AG04450 (cell line): Measurements from ENCODE around the gene ZNF814. TPM values are rescaled to one million over a fixed set of nuclear protein-coding genes. Genes with fewer than 3 reads are reported as not detected.
"Not testable (repeated sequence)": the region's sequence is repeated elsewhere in the genome, so short reads cannot be mapped to it uniquely, and the experiment has no call there.

ENCODE experiments used
- CTCF ChIA-PET: fragments of 300-600, 350-600 bp; formaldehyde crosslinking; extraction: SDS; loops from one replicate; lab custom pipeline; 2022; ENCODE audit warnings: antibody characterized with exemption, inconsistent platforms; lab: Charles Lee
- POLR2A ChIA-PET: fragments of 350-600 bp; formaldehyde crosslinking; extraction: SDS; loops from one replicate; lab custom pipeline; 2021; ENCODE audit warnings: antibody characterized with exemption, inconsistent platforms; lab: Yijun Ruan, JAX
- DNase-seq: peaks from one replicate; pipeline ENCODE4 v3.0.0-alpha.2; 2011; ENCODE audit warnings: low read depth, low spot score
- H3K27ac ChIP-seq: one replicate; pipeline ENCODE4 v1.5.1; 2012; ENCODE audit warnings: low read depth, low read length, control low read depth
- H3K27me3 ChIP-seq: one replicate; pipeline ENCODE4 v1.6.0; 2012; ENCODE audit warnings: low read length; ENCODE audit not compliant: control insufficient read depth, insufficient read depth
- H3K4me3 ChIP-seq: 2 replicates; pipeline ENCODE4 v1.5.1; 2011; ENCODE audit warnings: mild to moderate bottlenecking, low read depth, low read length, control low read depth
- H3K9me3 ChIP-seq: 2 replicates; pipeline ENCODE4 v1.5.1; 2012; ENCODE audit warnings: low read length; ENCODE audit not compliant: control insufficient read depth, insufficient read depth
- polyA plus RNA-seq: library from polyadenylated mRNA; depleted of rRNA; stranded (reverse); fragments of >200 nt; gene quantifications from 2 replicates; pipeline ENCODE4 v1.2.3, GENCODE V29; 2011
- TF ChIP-seq, protein P1 (sequence below): IDR thresholded peaks from 2 replicates; pipeline ENCODE4 v1.5.1; 2011; ENCODE audit warnings: low read depth, low read length, control low read depth, inconsistent platforms

ZNF814 gene
- polyA plus RNA-seq, 1 experiment = 5.6 TPM

DNA sequence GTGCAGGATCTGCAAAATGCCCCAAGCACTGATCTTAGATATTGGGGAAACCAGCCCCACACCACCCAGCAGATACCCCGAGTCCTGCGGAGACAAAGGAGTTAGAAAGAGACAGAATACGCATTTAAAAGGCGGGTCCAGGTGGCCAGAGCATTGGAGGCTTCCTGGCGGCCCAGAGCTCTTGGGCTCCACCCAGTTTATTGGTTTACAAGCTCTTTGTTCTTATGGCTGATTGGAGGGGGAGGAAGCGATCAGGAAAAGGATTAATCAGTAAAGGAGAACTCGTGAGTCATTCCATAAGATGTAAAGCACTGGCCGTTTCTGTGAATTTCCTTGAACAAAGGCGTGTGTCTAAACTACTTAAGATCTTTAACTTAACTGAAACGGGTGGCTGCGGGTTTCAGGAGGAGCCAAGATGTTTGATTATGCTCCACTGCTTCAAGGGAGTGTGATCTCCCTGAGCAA lies 38.3 kb downstream of the ZNF814 start:
- Histone ChIP-seq H3K9me3 (no peaks in the 10 kb centered on the region; the same call in 1 of the 2 replicates), H3K27ac (no peak overlapping the region), H3K27me3 (no peaks in the 10 kb centered on the region), H3K4me3 (peak overlapping the region; percentile 89)
- TF ChIP-seq, protein P1, sequence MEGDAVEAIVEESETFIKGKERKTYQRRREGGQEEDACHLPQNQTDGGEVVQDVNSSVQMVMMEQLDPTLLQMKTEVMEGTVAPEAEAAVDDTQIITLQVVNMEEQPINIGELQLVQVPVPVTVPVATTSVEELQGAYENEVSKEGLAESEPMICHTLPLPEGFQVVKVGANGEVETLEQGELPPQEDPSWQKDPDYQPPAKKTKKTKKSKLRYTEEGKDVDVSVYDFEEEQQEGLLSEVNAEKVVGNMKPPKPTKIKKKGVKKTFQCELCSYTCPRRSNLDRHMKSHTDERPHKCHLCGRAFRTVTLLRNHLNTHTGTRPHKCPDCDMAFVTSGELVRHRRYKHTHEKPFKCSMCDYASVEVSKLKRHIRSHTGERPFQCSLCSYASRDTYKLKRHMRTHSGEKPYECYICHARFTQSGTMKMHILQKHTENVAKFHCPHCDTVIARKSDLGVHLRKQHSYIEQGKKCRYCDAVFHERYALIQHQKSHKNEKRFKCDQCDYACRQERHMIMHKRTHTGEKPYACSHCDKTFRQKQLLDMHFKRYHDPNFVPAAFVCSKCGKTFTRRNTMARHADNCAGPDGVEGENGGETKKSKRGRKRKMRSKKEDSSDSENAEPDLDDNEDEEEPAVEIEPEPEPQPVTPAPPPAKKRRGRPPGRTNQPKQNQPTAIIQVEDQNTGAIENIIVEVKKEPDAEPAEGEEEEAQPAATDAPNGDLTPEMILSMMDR = no peak
- CTCF ChIA-PET = no interaction called here
- POLR2A ChIA-PET = interaction anchor here (1.0 kb wide), 1 partner anchor 46 kb away, joined by 3 read pairs; no protein-coding TSS in a partner anchor
- no peak for DNase-seq

- H3K9me3 ChIP-seq, H3K27me3 ChIP-seq, CTCF ChIA-PET: not testable (repeated sequence)
- POLR2A ChIA-PET = interaction anchor here (0.6 to 1.0 kb wide), 3 partner anchors 30 to 45 kb away, joined by 3 read pairs; partner anchors contain the start of gene ZNF552
- peak within 1 kb of the TSS; percentile 70 for H3K27ac ChIP-seq
- DNase-seq = peak; percentile 53
- peak within 1 kb of the TSS; percentile 89 for H3K4me3 ChIP-seq
Observed at GRCh38 chr19:57849666-57850473, 39.0 kb downstream of the ZNF814 start, which contains the start of gene ZNF587. TSS of gene ZNF587 (plus strand) at chr19:57849859. CDS start at chr19:57850039, 180 bp downstream.

DNA sequence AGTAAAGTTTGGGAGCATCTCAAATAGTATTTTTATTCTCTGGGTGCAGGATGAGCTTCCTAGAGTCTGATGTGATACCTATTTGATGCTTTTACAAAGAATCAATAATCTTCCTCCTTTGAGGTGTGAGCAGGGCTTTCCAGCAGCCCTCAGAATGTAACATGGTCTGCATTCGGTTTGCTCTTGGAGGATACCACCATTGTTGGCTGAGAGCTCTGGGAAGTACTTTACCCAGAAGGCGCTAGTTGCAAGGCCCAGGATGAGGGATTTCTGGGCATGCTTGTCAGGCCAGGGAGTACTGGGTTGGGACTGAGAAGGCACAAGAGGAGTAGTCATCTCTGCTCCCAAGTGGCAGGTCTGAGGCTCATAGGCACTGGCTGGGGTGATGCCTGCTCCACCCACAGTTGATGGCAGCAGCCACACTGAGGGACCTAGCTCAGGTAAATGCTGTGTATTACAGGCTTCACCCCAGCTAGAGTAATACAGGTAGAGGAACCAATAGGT lies 39.6 kb downstream of the ZNF814 start:
- H3K27ac ChIP-seq = not testable (repeated sequence)

DNA sequence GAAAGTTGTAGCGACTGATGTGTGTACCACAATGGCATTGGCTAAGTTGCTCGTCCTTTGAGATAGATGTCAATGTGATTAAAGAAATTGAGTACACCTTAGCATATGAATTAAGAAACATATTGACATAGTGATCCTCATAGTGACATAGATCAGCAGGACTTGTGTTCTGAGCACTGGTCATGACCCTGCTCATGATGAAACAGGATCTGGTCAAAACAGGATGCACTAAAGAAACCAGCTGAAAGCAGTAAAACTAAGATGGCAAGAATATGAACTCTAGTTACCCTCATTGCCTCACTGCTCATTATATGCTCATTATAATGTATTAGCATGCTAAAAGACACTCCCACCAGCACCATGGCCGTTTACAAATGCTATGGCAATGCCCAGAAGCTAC lies 41.7 kb downstream of the ZNF814 start:
- H3K27ac ChIP-seq, H3K27me3 ChIP-seq, POLR2A ChIA-PET, H3K9me3 ChIP-seq, H3K4me3 ChIP-seq, CTCF ChIA-PET, DNase-seq: not testable (repeated sequence)

More for the DNA sequence above, 39.6 kb downstream of the ZNF814 start:
- H3K27me3 ChIP-seq, CTCF ChIA-PET, H3K4me3 ChIP-seq, DNase-seq, H3K9me3 ChIP-seq: not testable (repeated sequence)
- POLR2A ChIA-PET = interaction anchor here (0.6 to 1.0 kb wide), 2 partner anchors 30 to 34 kb away, joined by 3 read pairs; partner anchors contain the start of gene ZNF552

GRCh38 chr19:57841122-57841763 lies 47.6 kb downstream of the ZNF814 start:
- no peak for DNase-seq

DNA sequence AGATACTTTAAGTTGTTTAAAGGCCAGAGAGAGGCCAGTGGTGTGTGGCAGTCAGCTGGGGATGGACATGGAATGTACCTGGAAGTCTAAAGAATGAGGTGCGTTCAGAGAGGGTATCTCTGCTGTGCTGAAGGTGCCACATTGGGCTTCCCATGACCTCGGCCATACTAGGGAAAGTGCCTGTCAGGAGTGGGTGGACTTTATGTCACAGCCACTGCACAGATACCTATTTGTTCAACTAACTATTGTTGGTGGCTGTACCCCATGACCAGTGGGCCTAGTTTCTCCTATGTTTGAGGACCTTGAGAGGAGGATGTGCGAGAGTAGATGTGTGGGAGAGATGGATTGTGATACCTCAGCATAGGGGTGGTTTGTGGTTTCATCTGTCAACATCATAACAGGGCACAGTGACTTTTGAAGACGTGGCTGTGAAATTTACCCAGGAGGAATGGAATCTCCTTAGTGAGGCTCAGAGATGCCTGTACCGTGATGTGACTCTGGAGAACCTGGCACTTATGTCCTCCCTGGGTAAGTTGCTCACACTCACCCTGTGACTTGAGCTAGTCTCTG lies 50.1 kb downstream of the ZNF814 start:
- POLR2A ChIA-PET, H3K27ac ChIP-seq, H3K4me3 ChIP-seq, H3K9me3 ChIP-seq, H3K27me3 ChIP-seq, DNase-seq, CTCF ChIA-PET: not testable (repeated sequence)

More at GRCh38 chr19:57841122-57841763, 47.6 kb downstream of the ZNF814 start:
- Histone ChIP-seq H3K27ac (no peak overlapping the region), H3K9me3 (no peaks in the 10 kb centered on the region), H3K27me3 (no peaks in the 10 kb centered on the region), H3K4me3 (no peak overlapping the region)
- TF ChIP-seq, protein P1 = no peak
- ChIA-PET CTCF (no interaction called here), POLR2A (no interaction called here)

GRCh38 chr19:57836991-57837390 lies 51.8 kb downstream of the ZNF814 start:
- CTCF ChIA-PET = interaction anchor here (0.6 kb wide), 1 partner anchor 321 kb away, joined by 3 read pairs; no protein-coding TSS in a partner anchor
- H3K9me3 ChIP-seq, H3K27me3 ChIP-seq, H3K27ac ChIP-seq, H3K4me3 ChIP-seq, DNase-seq, POLR2A ChIA-PET: not testable (repeated sequence)
